PFSK-1 (cell line): ENCODE data around the gene SPATA17.

Experiments used
- POLR2AphosphoS5 ChIP-seq: IDR thresholded peaks from 2 replicates; pipeline ENCODE4 v1.6.1; 2012; ENCODE audit warnings: low read depth, mild to moderate bottlenecking, control low read depth, low read length, moderate library complexity
- SIN3A ChIP-seq: IDR thresholded peaks from 2 replicates; pipeline ENCODE4 v1.6.1; 2012; ENCODE audit warnings: mild to moderate bottlenecking, low read length, moderate library complexity, borderline replicate concordance; ENCODE audit not compliant: insufficient read depth
- TF ChIP-seq, protein P1 (sequence below), 2 experiments: IDR thresholded peaks; 2 replicates each; pipeline versions ENCODE4 v1.6.1 to v1.8.0; 2011 to 2012; ENCODE audit warnings: low read depth in 2 of 2, low read length in 2 of 2, control low read depth in 1 of 2, inconsistent platforms in 1 of 2, mild to moderate bottlenecking in 1 of 2, moderate library complexity in 1 of 2; ENCODE audit not compliant: insufficient read depth in 1 of 2

DNA sequence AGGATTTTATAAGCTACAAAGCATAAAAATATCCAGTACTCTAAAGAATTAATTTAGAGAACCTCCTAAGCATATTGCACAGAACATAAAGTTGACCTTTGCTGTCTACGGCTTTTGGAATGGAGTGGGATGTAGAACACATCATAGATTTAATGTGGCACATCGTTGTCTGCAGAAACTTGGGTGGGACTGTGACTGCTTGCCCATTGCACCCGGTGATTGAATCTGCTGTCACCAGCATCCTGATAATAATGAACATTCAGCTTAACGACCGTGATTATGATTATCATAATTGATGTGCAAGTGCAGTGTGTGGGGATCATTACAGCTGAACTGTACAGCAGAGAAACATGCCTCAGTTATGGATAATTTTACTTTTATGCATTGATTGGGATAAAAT, 181.9 kb downstream of the SPATA17 start:
- TF ChIP-seq POLR2AphosphoS5 (no peak), SIN3A (no peak)
- TF ChIP-seq, protein P1, sequence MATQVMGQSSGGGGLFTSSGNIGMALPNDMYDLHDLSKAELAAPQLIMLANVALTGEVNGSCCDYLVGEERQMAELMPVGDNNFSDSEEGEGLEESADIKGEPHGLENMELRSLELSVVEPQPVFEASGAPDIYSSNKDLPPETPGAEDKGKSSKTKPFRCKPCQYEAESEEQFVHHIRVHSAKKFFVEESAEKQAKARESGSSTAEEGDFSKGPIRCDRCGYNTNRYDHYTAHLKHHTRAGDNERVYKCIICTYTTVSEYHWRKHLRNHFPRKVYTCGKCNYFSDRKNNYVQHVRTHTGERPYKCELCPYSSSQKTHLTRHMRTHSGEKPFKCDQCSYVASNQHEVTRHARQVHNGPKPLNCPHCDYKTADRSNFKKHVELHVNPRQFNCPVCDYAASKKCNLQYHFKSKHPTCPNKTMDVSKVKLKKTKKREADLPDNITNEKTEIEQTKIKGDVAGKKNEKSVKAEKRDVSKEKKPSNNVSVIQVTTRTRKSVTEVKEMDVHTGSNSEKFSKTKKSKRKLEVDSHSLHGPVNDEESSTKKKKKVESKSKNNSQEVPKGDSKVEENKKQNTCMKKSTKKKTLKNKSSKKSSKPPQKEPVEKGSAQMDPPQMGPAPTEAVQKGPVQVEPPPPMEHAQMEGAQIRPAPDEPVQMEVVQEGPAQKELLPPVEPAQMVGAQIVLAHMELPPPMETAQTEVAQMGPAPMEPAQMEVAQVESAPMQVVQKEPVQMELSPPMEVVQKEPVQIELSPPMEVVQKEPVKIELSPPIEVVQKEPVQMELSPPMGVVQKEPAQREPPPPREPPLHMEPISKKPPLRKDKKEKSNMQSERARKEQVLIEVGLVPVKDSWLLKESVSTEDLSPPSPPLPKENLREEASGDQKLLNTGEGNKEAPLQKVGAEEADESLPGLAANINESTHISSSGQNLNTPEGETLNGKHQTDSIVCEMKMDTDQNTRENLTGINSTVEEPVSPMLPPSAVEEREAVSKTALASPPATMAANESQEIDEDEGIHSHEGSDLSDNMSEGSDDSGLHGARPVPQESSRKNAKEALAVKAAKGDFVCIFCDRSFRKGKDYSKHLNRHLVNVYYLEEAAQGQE (IDR thresholded peaks at IDR 0.05; ENCODE audit: insufficient read depth in 1 of 2, low read depth in 2 of 2, low read length in 2 of 2), result no peak
